Sigmoid colon (tissue), 7 donors: ENCODE measurements around the gene PSMD8. TPM values are rescaled to one million over a fixed set of nuclear protein-coding genes. Genes with fewer than 3 reads are reported as not detected.
"Not testable (repeated sequence)": the region's sequence is repeated elsewhere in the genome, so short reads cannot be mapped to it uniquely, and the experiment has no call there.

Experiments used
- DNase-seq: peaks from one replicate; pipeline ENCODE4 v3.0.0-alpha.2; 2019
- H3K27ac ChIP-seq, 4 donors: fragments of 200-600 bp; sonication (generic); one replicate each; pipeline ENCODE4 v1.5.1; 2016 to 2019; ENCODE audit warnings: mild to moderate bottlenecking in 1 of 4
- H3K27me3 ChIP-seq, 3 donors: fragments of 200-600 bp; sonication (generic); one replicate each; pipeline ENCODE4 v1.5.1; 2019; ENCODE audit warnings: mild to moderate bottlenecking in 1 of 3
- H3K36me3 ChIP-seq, 4 donors: fragments of 200-600 bp; sonication (generic); one replicate each; pipeline ENCODE4 v1.5.1; 2016 to 2019
- H3K4me1 ChIP-seq, 4 donors: fragments of 200-600 bp; sonication (generic); one replicate each; pipeline ENCODE4 v1.5.1; 2017 to 2019
- H3K4me3 ChIP-seq, 4 donors: fragments of 200-600 bp; sonication (generic); one replicate each; pipeline ENCODE4 v1.5.1; 2017 to 2019; ENCODE audit warnings: mild to moderate bottlenecking in 2 of 4, moderate library complexity in 1 of 4
- H3K9me3 ChIP-seq, 4 donors: fragments of 200-600 bp in 3 of 4; sonication (generic) in 3 of 4; one replicate each; pipeline versions ENCODE4 v1.5.1 to v1.6.1; 2013 to 2019
- EP300 ChIP-seq, 4 donors: sonication (generic); formaldehyde crosslinking; IDR thresholded peaks; one replicate each; pipeline ENCODE4 v1.6.1; 2017; ENCODE audit warnings: antibody characterized with exemption in 4 of 4
- POLR2A ChIP-seq, 2 donors: fragments of 450-650 bp; IDR thresholded peaks; one replicate each; pipeline ENCODE4 v1.6.1; 2016; ENCODE audit warnings: antibody characterized with exemption in 2 of 2, mild to moderate bottlenecking in 2 of 2, moderate library complexity in 2 of 2
- POLR2AphosphoS5 ChIP-seq, 4 donors: sonication (generic); formaldehyde crosslinking; IDR thresholded peaks; one replicate each; pipeline ENCODE4 v1.6.1; 2017; ENCODE audit warnings: antibody characterized with exemption in 4 of 4
- WGBS, 2 donors: extraction: QIAGEN DNeasy Blood & Tissue Kit; methylation state at CpG; one replicate each; pipeline ENCODE4 v1.1.7; 2013; 5-methylcytosine and 5-hydroxymethylcytosine counted together
- intact Hi-C: fragments of 100-400 bp; cut with DNase I; formaldehyde crosslinking; loops from one replicate; pipeline ENCODE4 v1.15.1; 2023
- polyA plus RNA-seq, 3 donors: library from polyadenylated mRNA; stranded (reverse); fragments of 200-250 nt; gene quantifications; one replicate each; pipeline ENCODE4 v1.2.3, GENCODE V29; 2013
- total RNA-seq, 4 donors: library from RNA; depleted of rRNA; stranded (reverse); fragments of >200 nt; gene quantifications; one replicate each; pipeline ENCODE4 v1.1.0, GENCODE V29; 2016
- TF ChIP-seq, protein P1 (sequence below), 4 experiments: fragments of 450-650 bp in 3 of 4; fragments of 200-600 bp in 1 of 4; IDR thresholded peaks; one replicate each; pipeline ENCODE4 v1.5.1; 2016 to 2019; ENCODE audit warnings: antibody characterized with exemption in 4 of 4, mild to moderate bottlenecking in 3 of 4, moderate library complexity in 2 of 4
- donor health status: healthy with polysubstance abuse.
- donor health status: Bipolar disorder and iron deficiency.
- donor health status: healthy.

The PSMD8 gene
- total and polyA plus RNA-seq, 7 donors, result 125 to 271 (median 147) TPM

DNA sequence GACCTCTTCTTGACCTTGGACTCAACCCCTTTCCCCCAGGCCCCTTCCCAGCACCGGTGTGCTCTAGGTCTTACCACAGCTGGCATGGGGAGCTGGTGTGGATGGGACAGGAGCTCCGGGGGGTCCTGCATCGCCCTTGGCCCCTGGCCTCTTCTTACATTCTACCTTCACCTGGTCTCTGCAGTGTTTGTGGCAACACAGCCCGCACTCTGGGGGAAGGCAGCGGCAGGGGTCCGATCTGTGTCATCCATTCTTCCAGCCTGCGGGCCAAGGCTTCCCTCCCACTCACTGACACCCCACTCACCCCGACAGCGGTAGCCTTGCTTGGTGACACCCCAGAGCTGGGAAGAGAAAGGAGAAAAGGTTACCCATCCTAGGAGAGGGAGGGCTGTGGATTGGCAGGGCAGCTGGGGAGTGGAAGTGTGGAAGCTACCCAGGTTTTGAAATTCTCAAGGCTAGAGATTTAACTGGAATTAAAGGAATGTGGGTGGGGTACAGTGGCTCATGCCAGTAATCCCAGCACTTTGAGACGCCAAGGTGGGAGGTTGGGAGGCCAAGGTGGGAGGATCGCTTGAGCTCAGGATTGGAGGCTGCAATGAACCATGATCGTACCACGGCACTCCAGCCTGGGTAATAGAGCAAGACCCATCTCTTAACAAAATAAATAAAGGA is 36.8 kb downstream of the PSMD8 start:
- no peaks in the 10 kb centered on the region for H3K9me3 ChIP-seq
- H3K27ac ChIP-seq, result no peak overlapping the region
- H3K4me3 ChIP-seq, result no peak overlapping the region
- peaks cover 0 to 25% (median 11%) of the 10 kb centered on the region in 4 donors for H3K36me3 ChIP-seq
- TF ChIP-seq, protein P1, sequence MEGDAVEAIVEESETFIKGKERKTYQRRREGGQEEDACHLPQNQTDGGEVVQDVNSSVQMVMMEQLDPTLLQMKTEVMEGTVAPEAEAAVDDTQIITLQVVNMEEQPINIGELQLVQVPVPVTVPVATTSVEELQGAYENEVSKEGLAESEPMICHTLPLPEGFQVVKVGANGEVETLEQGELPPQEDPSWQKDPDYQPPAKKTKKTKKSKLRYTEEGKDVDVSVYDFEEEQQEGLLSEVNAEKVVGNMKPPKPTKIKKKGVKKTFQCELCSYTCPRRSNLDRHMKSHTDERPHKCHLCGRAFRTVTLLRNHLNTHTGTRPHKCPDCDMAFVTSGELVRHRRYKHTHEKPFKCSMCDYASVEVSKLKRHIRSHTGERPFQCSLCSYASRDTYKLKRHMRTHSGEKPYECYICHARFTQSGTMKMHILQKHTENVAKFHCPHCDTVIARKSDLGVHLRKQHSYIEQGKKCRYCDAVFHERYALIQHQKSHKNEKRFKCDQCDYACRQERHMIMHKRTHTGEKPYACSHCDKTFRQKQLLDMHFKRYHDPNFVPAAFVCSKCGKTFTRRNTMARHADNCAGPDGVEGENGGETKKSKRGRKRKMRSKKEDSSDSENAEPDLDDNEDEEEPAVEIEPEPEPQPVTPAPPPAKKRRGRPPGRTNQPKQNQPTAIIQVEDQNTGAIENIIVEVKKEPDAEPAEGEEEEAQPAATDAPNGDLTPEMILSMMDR (IDR thresholded peaks at IDR 0.05), result no peak
- TF ChIP-seq POLR2A (IDR thresholded peaks at IDR 0.05) (no peak), EP300 (IDR thresholded peaks at IDR 0.05) (no peak), POLR2AphosphoS5 (IDR thresholded peaks at IDR 0.05) (no peak)
- intact Hi-C loops, result no loop called here
- H3K27me3 ChIP-seq, result peaks cover 0 to 7% (median 0%) of the 10 kb centered on the region in 3 donors
- 88 to 89% methylated on average over 13 of the region's 13 CpGs for WGBS, 2 donors
- DNase-seq, result no peak
- H3K4me1 ChIP-seq, result no peaks in the 10 kb centered on the region

DNA sequence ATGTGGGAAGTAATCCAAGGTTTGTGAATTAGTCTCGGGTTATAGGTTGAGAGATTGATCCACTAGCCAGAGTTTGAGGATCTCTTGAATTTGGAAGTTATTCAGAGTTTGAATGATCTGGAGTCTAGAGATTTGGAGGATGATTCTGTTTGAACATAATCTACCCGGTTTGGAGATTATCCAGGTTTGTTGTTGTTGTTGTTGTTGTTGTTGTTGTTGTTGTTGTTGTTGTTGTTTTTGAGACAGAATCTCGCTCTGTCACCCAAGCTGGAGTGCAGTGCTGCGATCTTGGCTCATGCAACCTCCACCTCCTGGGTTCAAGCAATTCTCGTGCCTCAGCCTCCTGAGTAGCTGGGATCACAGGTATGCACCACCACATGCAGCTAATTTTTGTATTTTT is 37.5 kb downstream of the PSMD8 start:
- H3K4me1 ChIP-seq, DNase-seq, H3K9me3 ChIP-seq, intact Hi-C loops, H3K4me3 ChIP-seq, H3K27ac ChIP-seq, H3K27me3 ChIP-seq: not testable (repeated sequence)
- H3K36me3 ChIP-seq, result peaks cover 0 to 18% (median 9%) of the 10 kb centered on the region in 4 donors
- WGBS, 2 donors, result 74 to 89% methylated on average over 5 of the region's 5 CpGs

DNA sequence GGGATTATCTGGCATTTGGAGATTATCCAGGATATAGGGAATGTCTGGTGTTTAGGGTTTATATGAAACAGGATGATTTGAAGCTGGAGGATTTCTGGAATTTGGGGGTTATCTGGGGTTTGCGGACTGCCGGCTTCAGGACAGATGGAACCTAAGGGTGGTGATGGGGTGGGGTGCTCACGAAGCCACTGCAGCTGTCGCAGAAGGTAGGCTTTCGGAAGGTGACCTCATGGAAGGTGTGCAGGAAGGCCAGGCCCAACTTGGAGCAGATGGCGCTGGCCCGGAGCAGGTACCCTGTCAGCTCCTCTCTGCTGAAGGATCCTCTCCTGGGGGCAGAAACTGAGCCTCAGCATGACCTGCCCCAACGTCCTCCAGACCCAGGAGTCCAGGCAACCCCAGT is 38.1 kb downstream of the PSMD8 start:
- TF ChIP-seq POLR2AphosphoS5 (IDR thresholded peaks at IDR 0.05) (no peak), EP300 (IDR thresholded peaks at IDR 0.05) (no peak)
- TF ChIP-seq, protein P1 (IDR thresholded peaks at IDR 0.05), result no peak
- WGBS, 2 donors, result 92 to 94% methylated on average over 8 of the region's 8 CpGs
- Histone ChIP-seq H3K27ac (no peak overlapping the region), H3K27me3 (peaks cover 0 to 16% (median 5%) of the 10 kb centered on the region in 3 donors), H3K9me3 (no peaks in the 10 kb centered on the region), H3K4me3 (no peak overlapping the region), H3K4me1 (peaks cover 0 to 1% (median 0%) of the 10 kb centered on the region in 4 donors), H3K36me3 (peaks cover 0 to 12% (median 3%) of the 10 kb centered on the region in 4 donors)
- intact Hi-C loops, result no loop called here
- no peak for DNase-seq

DNA sequence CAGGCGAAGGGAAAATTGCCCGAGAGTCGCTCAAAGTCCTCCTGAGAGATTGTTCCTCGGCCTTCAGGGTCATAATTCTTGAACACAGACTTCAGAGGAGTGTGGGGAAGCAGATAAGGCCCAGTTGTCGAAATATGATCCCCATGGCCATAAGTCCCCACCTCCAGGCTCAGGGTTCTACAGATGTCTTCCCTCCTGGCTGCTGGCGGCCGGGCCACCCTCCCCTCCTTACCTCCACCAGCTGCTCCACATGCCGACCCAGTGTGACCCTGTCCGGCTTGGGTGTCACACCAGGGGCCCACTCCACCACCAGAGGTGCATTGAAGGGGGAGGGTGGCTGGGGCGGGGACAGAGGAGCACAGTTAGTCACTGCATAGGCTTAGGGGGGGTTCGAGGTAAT is 38.6 kb downstream of the PSMD8 start:
- WGBS, 2 donors, result 83 to 85% methylated on average over 11 of the region's 11 CpGs
- Histone ChIP-seq H3K4me1 (peaks cover 0 to 6% (median 4%) of the 10 kb centered on the region in 4 donors), H3K27me3 (peaks cover 0 to 21% (median 9%) of the 10 kb centered on the region in 3 donors), H3K36me3 (peaks cover 0 to 7% (median 3%) of the 10 kb centered on the region in 4 donors), H3K27ac (no peak overlapping the region), H3K9me3 (no peaks in the 10 kb centered on the region), H3K4me3 (no peak overlapping the region)
- intact Hi-C loops, result no loop called here
- TF ChIP-seq, protein P1 (IDR thresholded peaks at IDR 0.05), result no peak
- no peak for TF ChIP-seq POLR2AphosphoS5 (IDR thresholded peaks at IDR 0.05)
- no peak for TF ChIP-seq EP300 (IDR thresholded peaks at IDR 0.05)
- no peak for TF ChIP-seq POLR2A (IDR thresholded peaks at IDR 0.05)
- DNase-seq, result no peak

DNA sequence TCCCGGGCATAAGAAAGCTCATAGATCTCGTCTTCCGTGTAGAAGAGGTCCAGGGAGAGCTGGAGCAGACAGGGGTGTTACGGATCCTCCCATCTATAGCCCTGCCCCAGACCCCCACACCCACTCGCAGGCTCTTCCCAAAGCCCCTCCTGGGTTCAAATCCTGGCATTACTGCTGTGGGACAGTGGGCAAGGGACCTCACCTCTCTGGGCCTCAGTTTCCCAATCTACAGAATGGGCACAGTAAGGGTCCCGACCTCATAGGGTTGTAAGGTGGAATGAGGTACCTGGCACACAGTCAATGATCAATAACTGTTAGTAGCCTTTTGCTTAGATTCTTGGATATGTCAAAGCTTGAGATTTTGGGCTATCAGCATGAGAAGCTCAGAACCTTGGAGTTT is 39.0 kb downstream of the PSMD8 start:
- intact Hi-C loops, result no loop called here
- Histone ChIP-seq H3K27ac (no peak overlapping the region), H3K9me3 (no peaks in the 10 kb centered on the region), H3K36me3 (peaks cover 0 to 5% (median 1%) of the 10 kb centered on the region in 4 donors), H3K27me3 (peaks cover 4 to 25% (median 12%) of the 10 kb centered on the region in 3 donors), H3K4me1 (peaks cover 0 to 11% (median 7%) of the 10 kb centered on the region in 4 donors), H3K4me3 (no peak overlapping the region)
- DNase-seq, result no peak
- no peak for TF ChIP-seq EP300 (IDR thresholded peaks at IDR 0.05)
- TF ChIP-seq, protein P1 (IDR thresholded peaks at IDR 0.05), result no peak
- TF ChIP-seq POLR2A (IDR thresholded peaks at IDR 0.05), result no peak
- no peak for TF ChIP-seq POLR2AphosphoS5 (IDR thresholded peaks at IDR 0.05)
- 90 to 93% methylated on average over 6 of the region's 6 CpGs for WGBS, 2 donors
